ENCODE data around the gene WDR5.

Gene WDR5

GRCh38 chr9:134190232-134191121 is 54.6 kb downstream of the WDR5 start:
- Mint-ChIP-seq H3K4me1 (peaks cover 41% of the 10 kb centered on the region), H3K27ac (no peak overlapping the region), H3K9me3 (no peaks in the 10 kb centered on the region), H3K27me3 (ENCODE audit: low read depth, poor library complexity) (peaks cover 57% of the 10 kb centered on the region), H3K4me3 (peak overlapping the region; percentile 9), H3K36me3 (ENCODE audit: low read depth) (no peaks in the 10 kb centered on the region)
- TF ChIP-seq CTCF (IDR thresholded peaks at IDR 0.05), result no peak
- no peak for DNase-seq

GRCh38 chr9:134191455-134192209 is 55.8 kb downstream of the WDR5 start:
- Mint-ChIP-seq H3K27ac (peak overlapping the region; percentile 11), H3K27me3 (ENCODE audit: low read depth, poor library complexity) (peaks cover 56% of the 10 kb centered on the region), H3K36me3 (ENCODE audit: low read depth) (no peaks in the 10 kb centered on the region), H3K9me3 (no peaks in the 10 kb centered on the region), H3K4me3 (no peak overlapping the region), H3K4me1 (peaks cover 30% of the 10 kb centered on the region)
- no peak for DNase-seq
- no peak for TF ChIP-seq CTCF (IDR thresholded peaks at IDR 0.05)

- H3K4me3 Mint-ChIP-seq, result no peak overlapping the region
- DNase-seq, result no peak
Observed at GRCh38 chr9:134192311-134192950, 56.5 kb downstream of the WDR5 start.

GRCh38 chr9:134192951-134193731 is 57.3 kb downstream of the WDR5 start:
- Mint-ChIP-seq H3K9me3 (no peaks in the 10 kb centered on the region), H3K4me3 (no peak overlapping the region)

More at GRCh38 chr9:134192311-134192950, 56.5 kb downstream of the WDR5 start:
- no peak for TF ChIP-seq CTCF (IDR thresholded peaks at IDR 0.05)
- H3K4me1 Mint-ChIP-seq, result peaks cover 28% of the 10 kb centered on the region
- peaks cover 56% of the 10 kb centered on the region for H3K27me3 Mint-ChIP-seq (ENCODE audit: low read depth, poor library complexity)
- no peaks in the 10 kb centered on the region for H3K36me3 Mint-ChIP-seq (ENCODE audit: low read depth)
- H3K27ac Mint-ChIP-seq, result no peak overlapping the region
- H3K9me3 Mint-ChIP-seq, result no peaks in the 10 kb centered on the region

More at GRCh38 chr9:134192951-134193731, 57.3 kb downstream of the WDR5 start:
- TF ChIP-seq CTCF (IDR thresholded peaks at IDR 0.05), result no peak
- no peak overlapping the region for H3K27ac Mint-ChIP-seq
- no peaks in the 10 kb centered on the region for H3K36me3 Mint-ChIP-seq (ENCODE audit: low read depth)
- DNase-seq, result no peak
- peaks cover 27% of the 10 kb centered on the region for H3K4me1 Mint-ChIP-seq
- H3K27me3 Mint-ChIP-seq (ENCODE audit: low read depth, poor library complexity), result peaks cover 57% of the 10 kb centered on the region

Measured in nephron progenitor cell (in vitro differentiated cells).